CD14-positive monocyte (primary cell): ENCODE measurements around the gene ATG16L2. TPM values are rescaled to one million over a fixed set of nuclear protein-coding genes. Genes with fewer than 3 reads are reported as not detected.

Experiments used
- DNase-seq, 3 donors: peaks; one replicate each; pipeline ENCODE4 v3.0.0-alpha.2; 2011 to 2022
- H2AFZ ChIP-seq: 2 replicates; pipeline ENCODE4 v1.6.0; 2012; ENCODE audit warnings: mild to moderate bottlenecking, low read depth, low read length, inconsistent platforms; ENCODE audit not compliant: insufficient read depth, poor library complexity, severe bottlenecking
- H3K27ac ChIP-seq, 2 donors: 1 replicate in 1 of 2; 2 replicates in 1 of 2; pipeline ENCODE4 v1.5.1; 2012 to 2013; ENCODE audit warnings: low read length in 2 of 2, control low read depth in 1 of 2, inconsistent platforms in 1 of 2, low read depth in 1 of 2, mild to moderate bottlenecking in 1 of 2
- H3K27me3 ChIP-seq, 2 donors: one replicate each; pipeline versions ENCODE4 v1.6.0 to v1.6.1; 2011 to 2013; ENCODE audit warnings: low read length in 2 of 2; ENCODE audit not compliant: control insufficient read depth in 2 of 2, insufficient read depth in 2 of 2
- H3K36me3 ChIP-seq, 2 donors: replicated peaks in 1 of 2; 1 replicate in 1 of 2; 2 replicates in 1 of 2; pipeline versions ENCODE4 v1.5.1 to v1.6.1; 2012 to 2013; ENCODE audit warnings: low read length in 2 of 2, control low read depth in 1 of 2, inconsistent platforms in 1 of 2, mild to moderate bottlenecking in 1 of 2; ENCODE audit not compliant: insufficient read depth in 2 of 2, control insufficient read depth in 1 of 2
- H3K4me1 ChIP-seq, 2 donors: 1 replicate in 1 of 2; 2 replicates in 1 of 2; pipeline versions ENCODE4 v1.5.1 to v1.6.1; 2012 to 2013; ENCODE audit warnings: low read length in 2 of 2, control low read depth in 1 of 2, inconsistent platforms in 1 of 2, mild to moderate bottlenecking in 1 of 2, moderate library complexity in 1 of 2; ENCODE audit not compliant: insufficient read depth in 2 of 2, control insufficient read depth in 1 of 2
- H3K4me2 ChIP-seq: replicated peaks from 2 replicates; pipeline ENCODE3; 2012; ENCODE audit warnings: low read length, moderate library complexity, mild to moderate bottlenecking; ENCODE audit not compliant: poor library complexity, severe bottlenecking; ENCODE audit errors: extremely low read depth
- H3K4me3 ChIP-seq, 3 experiments: fragments of 200-600 bp in 1 of 3; sonication (generic) in 1 of 3; replicated peaks in 1 of 3; 1 replicate in 2 of 3; 2 replicates in 1 of 3; pipeline ENCODE4 v1.5.1; 2011 to 2013; ENCODE audit warnings: low read length in 3 of 3, mild to moderate bottlenecking in 3 of 3, control low read depth in 2 of 3, low read depth in 2 of 3, inconsistent platforms in 1 of 3, moderate library complexity in 1 of 3
- H3K79me2 ChIP-seq: 2 replicates; pipeline ENCODE4 v1.6.0; 2012; ENCODE audit warnings: mild to moderate bottlenecking, control low read depth, inconsistent platforms, low read length, moderate library complexity; ENCODE audit not compliant: insufficient read depth
- H3K9ac ChIP-seq: 2 replicates; pipeline ENCODE4 v1.6.0; 2017; ENCODE audit warnings: low read length, mild to moderate bottlenecking; ENCODE audit not compliant: insufficient read depth, poor library complexity, severe bottlenecking
- H3K9me3 ChIP-seq, 2 donors: replicated peaks in 1 of 2; 1 replicate in 1 of 2; 2 replicates in 1 of 2; pipeline versions ENCODE4 v1.5.1 to v1.6.1; 2012 to 2013; ENCODE audit warnings: low read length in 2 of 2, control low read depth in 1 of 2; ENCODE audit not compliant: control insufficient read depth in 1 of 2, insufficient read depth in 1 of 2
- H4K20me1 ChIP-seq: 2 replicates; pipeline ENCODE4 v1.6.0; 2012; ENCODE audit warnings: mild to moderate bottlenecking, low read length, control low read depth, moderate library complexity; ENCODE audit not compliant: insufficient read depth
- H3K27ac Mint-ChIP-seq, 7 donors: one replicate each; pipeline ENCODE4 v1.8.0; 2020; ENCODE audit warnings: mild to moderate bottlenecking in 7 of 7, mixed read lengths in 7 of 7, moderate library complexity in 6 of 7, inconsistent platforms in 2 of 7
- H3K27me3 Mint-ChIP-seq, 3 donors: one replicate each; pipeline ENCODE4 v1.8.0; 2021 to 2022; ENCODE audit warnings: low read depth in 3 of 3, mild to moderate bottlenecking in 3 of 3, mixed read lengths in 3 of 3, moderate library complexity in 3 of 3, inconsistent platforms in 1 of 3
- H3K36me3 Mint-ChIP-seq, 2 donors: one replicate each; pipeline ENCODE4 v1.8.0; 2020; ENCODE audit warnings: mixed read lengths in 2 of 2, inconsistent platforms in 1 of 2, mild to moderate bottlenecking in 1 of 2
- H3K4me1 Mint-ChIP-seq: one replicate; pipeline ENCODE4 v1.8.0; 2020; ENCODE audit warnings: mild to moderate bottlenecking, mixed read lengths
- H3K4me3 Mint-ChIP-seq, 2 donors: one replicate each; pipeline ENCODE4 v1.8.0; 2020; ENCODE audit warnings: mild to moderate bottlenecking in 2 of 2, mixed read lengths in 2 of 2, moderate library complexity in 1 of 2
- H3K9me3 Mint-ChIP-seq, 7 donors: one replicate each; pipeline ENCODE4 v1.8.0; 2020 to 2022; ENCODE audit warnings: mixed read lengths in 7 of 7, mild to moderate bottlenecking in 6 of 7, moderate library complexity in 6 of 7, inconsistent platforms in 2 of 7
- WGBS: methylation state at CpG from one replicate; pipeline ENCODE4 v1.1.5; 2013; ENCODE audit warnings: missing lambda C conversion rate; ENCODE audit not compliant: insufficient coverage; 5-methylcytosine and 5-hydroxymethylcytosine counted together
- intact Hi-C, 2 donors: fragments of 100-400 bp; cut with micrococcal nuclease; formaldehyde crosslinking; loops; one replicate each; pipeline versions ENCODE4 v1.15.0 to v1.15.1; 2023
- polyA plus RNA-seq, 3 donors: library from polyadenylated mRNA; depleted of rRNA in 1 of 3; unstranded in 2 of 3; stranded (reverse) in 1 of 3; fragments of 300-500 nt in 2 of 3; fragments of >200 nt in 1 of 3; fragmentation: Illumina TruSeq in 2 of 3; gene quantifications; 1 replicate in 2 of 3; 2 replicates in 1 of 3; pipeline ENCODE4 v1.2.3, GENCODE V29; 2012 to 2021
- TF ChIP-seq, protein P1 (sequence below): fragments of 200-600 bp; IDR thresholded peaks from one replicate; pipeline ENCODE4 v1.8.0; 2022; ENCODE audit warnings: antibody characterized with exemption, mild to moderate bottlenecking

Gene ATG16L2
- polyA plus RNA-seq, 3 donors: 36.9 to 975 (median 46.8) TPM

DNA sequence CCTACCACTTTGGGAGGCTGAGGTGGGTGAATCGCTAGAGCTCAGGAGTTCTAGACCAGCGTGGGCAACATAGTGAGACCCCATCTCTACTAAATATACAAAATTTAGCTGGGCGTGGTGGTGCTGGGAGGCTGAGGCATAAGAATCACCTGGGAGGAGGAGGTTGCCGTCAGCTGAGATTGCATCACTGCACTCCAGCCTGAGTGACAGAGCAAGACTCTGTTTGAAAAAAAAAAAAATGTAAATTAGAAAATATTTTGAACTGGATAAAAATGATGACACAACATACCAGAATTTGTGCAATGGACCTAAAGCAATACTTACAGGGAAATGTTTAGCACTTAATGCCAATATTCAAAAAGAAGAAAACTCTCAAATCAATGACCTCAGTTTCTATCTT lies 46.4 kb downstream of the ATG16L2 start:
- Histone ChIP-seq H4K20me1 (peaks cover 59% of the 10 kb centered on the region), H3K27ac (no peak overlapping the region), H3K4me3 (no peak overlapping the region), H3K27me3 (no peaks in the 10 kb centered on the region), H3K9me3 (no peaks in the 10 kb centered on the region), H3K79me2 (peaks cover 2% of the 10 kb centered on the region), H3K4me2 (no peak overlapping the region), H3K4me1 (no peaks in the 10 kb centered on the region), H3K36me3 (peaks cover 26 to 86% of the 10 kb centered on the region in 2 donors), H2AFZ (no peak overlapping the region), H3K9ac (no peak overlapping the region)
- H3K9me3 Mint-ChIP-seq: no peaks in the 10 kb centered on the region
- no peak overlapping the region for H3K27ac Mint-ChIP-seq
- no peak for DNase-seq
- H3K4me1 Mint-ChIP-seq: peaks cover 7% of the 10 kb centered on the region
- H3K4me3 Mint-ChIP-seq: no peak overlapping the region
- WGBS: no CpG with 5 or more reads among the region's 4 CpGs
- TF ChIP-seq, protein P1, sequence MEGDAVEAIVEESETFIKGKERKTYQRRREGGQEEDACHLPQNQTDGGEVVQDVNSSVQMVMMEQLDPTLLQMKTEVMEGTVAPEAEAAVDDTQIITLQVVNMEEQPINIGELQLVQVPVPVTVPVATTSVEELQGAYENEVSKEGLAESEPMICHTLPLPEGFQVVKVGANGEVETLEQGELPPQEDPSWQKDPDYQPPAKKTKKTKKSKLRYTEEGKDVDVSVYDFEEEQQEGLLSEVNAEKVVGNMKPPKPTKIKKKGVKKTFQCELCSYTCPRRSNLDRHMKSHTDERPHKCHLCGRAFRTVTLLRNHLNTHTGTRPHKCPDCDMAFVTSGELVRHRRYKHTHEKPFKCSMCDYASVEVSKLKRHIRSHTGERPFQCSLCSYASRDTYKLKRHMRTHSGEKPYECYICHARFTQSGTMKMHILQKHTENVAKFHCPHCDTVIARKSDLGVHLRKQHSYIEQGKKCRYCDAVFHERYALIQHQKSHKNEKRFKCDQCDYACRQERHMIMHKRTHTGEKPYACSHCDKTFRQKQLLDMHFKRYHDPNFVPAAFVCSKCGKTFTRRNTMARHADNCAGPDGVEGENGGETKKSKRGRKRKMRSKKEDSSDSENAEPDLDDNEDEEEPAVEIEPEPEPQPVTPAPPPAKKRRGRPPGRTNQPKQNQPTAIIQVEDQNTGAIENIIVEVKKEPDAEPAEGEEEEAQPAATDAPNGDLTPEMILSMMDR: no peak
- intact Hi-C loops: no loop called here
- H3K36me3 Mint-ChIP-seq: peaks cover 44 to 51% of the 10 kb centered on the region in 2 donors
- no peaks in the 10 kb centered on the region for H3K27me3 Mint-ChIP-seq

DNA sequence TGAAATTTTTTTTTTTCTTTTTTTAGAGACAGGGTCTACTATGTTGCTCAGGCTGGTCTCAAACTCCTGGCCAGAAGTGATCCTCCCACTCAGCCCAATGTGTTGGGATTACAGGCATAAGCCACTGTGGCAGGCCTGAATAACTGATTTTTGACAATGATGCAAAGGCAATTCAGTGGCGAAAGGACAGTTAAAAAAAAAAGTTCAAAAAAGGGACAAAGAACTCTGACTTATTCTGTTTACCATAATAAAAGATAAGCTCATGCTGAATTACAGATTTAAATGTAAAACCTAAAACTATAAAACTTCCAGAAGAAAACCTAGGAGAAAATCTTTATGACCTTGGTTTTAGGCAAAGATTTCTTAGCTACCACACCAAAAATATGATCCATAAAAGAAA lies 48.9 kb downstream of the ATG16L2 start:
- no peaks in the 10 kb centered on the region for H3K27me3 ChIP-seq
- no peak overlapping the region for H2AFZ ChIP-seq
- H3K4me3 ChIP-seq: no peak overlapping the region
- peaks cover 29 to 90% of the 10 kb centered on the region in 2 donors for H3K36me3 ChIP-seq
- Mint-ChIP-seq H3K9me3 (no peaks in the 10 kb centered on the region), H3K27ac (no peak overlapping the region), H3K36me3 (peaks cover 60 to 63% of the 10 kb centered on the region in 2 donors), H3K27me3 (peaks cover 0 to under 1% (median 0%) of the 10 kb centered on the region in 3 donors), H3K4me1 (peaks cover 7% of the 10 kb centered on the region), H3K4me3 (no peak overlapping the region)
- H3K9me3 ChIP-seq: no peaks in the 10 kb centered on the region
- no CpG with 5 or more reads among the region's 1 CpG for WGBS
- H3K9ac ChIP-seq: no peak overlapping the region
- H3K4me1 ChIP-seq: no peaks in the 10 kb centered on the region
- TF ChIP-seq, protein P1: no peak
- no peak overlapping the region for H3K4me2 ChIP-seq
- peaks cover 2% of the 10 kb centered on the region for H3K79me2 ChIP-seq
- peaks cover 49% of the 10 kb centered on the region for H4K20me1 ChIP-seq
- no peak for DNase-seq
- intact Hi-C loops: no loop called here
- H3K27ac ChIP-seq: no peak overlapping the region
